HG03439 (cell line): ENCODE measurements around the gene RIPK3.
A peak's percentile ranks its signal among the peaks of the same experiment; 100 is the strongest.
"Not testable (repeated sequence)": the region's sequence is repeated elsewhere in the genome, so short reads cannot be mapped to it uniquely, and the experiment has no call there.

Experiments used
- ATAC-seq: cut with Tn5 transposase; IDR thresholded peaks from one replicate; pipeline ENCODE4 v1.9.1; 2021; ENCODE audit warnings: mild to moderate bottlenecking, moderate library complexity; ENCODE audit not compliant: unreplicated experiment

RIPK3 gene

GRCh38 chr14:24369907-24370687 lies 30.3 kb upstream of the RIPK3 start:
- ATAC-seq: no peak

GRCh38 chr14:24369463-24369862 lies 29.7 kb upstream of the RIPK3 start:
- ATAC-seq: no peak

- no peak for ATAC-seq
These were observed 28.9 kb upstream of the RIPK3 start for GRCh38 chr14:24368562-24369252.

- no peak for ATAC-seq
These were observed 28.4 kb upstream of the RIPK3 start for GRCh38 chr14:24368212-24368561.

GRCh38 chr14:24367514-24368211 lies 27.9 kb upstream of the RIPK3 start, which contains the start of gene NFATC4:
Gene NFATC4, plus strand, starts transcription at chr14:24368184. Its CDS starts 157 bp downstream, at chr14:24368341.
- ATAC-seq: peak; percentile 3

- ATAC-seq: peak; percentile 59
These were observed 27.1 kb upstream of the RIPK3 start for GRCh38 chr14:24366721-24367513.

- ATAC-seq: no peak
These were observed 26.6 kb upstream of the RIPK3 start for GRCh38 chr14:24366413-24366720.

GRCh38 chr14:24365600-24366412 lies 26.0 kb upstream of the RIPK3 start:
- peak; percentile 45 for ATAC-seq

GRCh38 chr14:24364841-24365240 lies 25.1 kb upstream of the RIPK3 start:
- ATAC-seq: no peak

GRCh38 chr14:24363401-24363800 lies 23.6 kb upstream of the RIPK3 start:
- no peak for ATAC-seq

GRCh38 chr14:24362241-24362960 lies 22.6 kb upstream of the RIPK3 start:
- ATAC-seq: no peak

GRCh38 chr14:24361326-24361725 lies 21.5 kb upstream of the RIPK3 start:
- no peak for ATAC-seq

GRCh38 chr14:24360281-24360680 lies 20.5 kb upstream of the RIPK3 start:
- no peak for ATAC-seq

- ATAC-seq: no peak
These were observed 16.4 kb upstream of the RIPK3 start for GRCh38 chr14:24356208-24356607.

- ATAC-seq: no peak
These were observed 15.2 kb upstream of the RIPK3 start for GRCh38 chr14:24355009-24355408.

- not testable (repeated sequence) for ATAC-seq
These were observed 14.7 kb upstream of the RIPK3 start for GRCh38 chr14:24354482-24354825.

- no peak for ATAC-seq
These were observed 14.0 kb upstream of the RIPK3 start for GRCh38 chr14:24353559-24354481.

GRCh38 chr14:24351517-24351916 lies 11.7 kb upstream of the RIPK3 start:
- ATAC-seq: no peak

- no peak for ATAC-seq
These were observed 10.0 kb upstream of the RIPK3 start for GRCh38 chr14:24349742-24350141.
